Loucy (cell line): ENCODE data around the gene NUAK2.

Experiments
- EZH2phosphoT487 ChIP-seq: fragments of 200-600 bp; IDR thresholded peaks from 2 replicates; pipeline ENCODE4 v1.6.1; 2018; ENCODE audit warnings: antibody characterized with exemption, mild to moderate bottlenecking, moderate library complexity, borderline replicate concordance
- TF ChIP-seq, protein P1 (sequence below): fragments of 200-600 bp; sonication (generic); conservative IDR thresholded peaks from 2 replicates; pipeline ENCODE4 v1.5.1; 2014; ENCODE audit warnings: mild to moderate bottlenecking, antibody characterized with exemption, low read length

DNA sequence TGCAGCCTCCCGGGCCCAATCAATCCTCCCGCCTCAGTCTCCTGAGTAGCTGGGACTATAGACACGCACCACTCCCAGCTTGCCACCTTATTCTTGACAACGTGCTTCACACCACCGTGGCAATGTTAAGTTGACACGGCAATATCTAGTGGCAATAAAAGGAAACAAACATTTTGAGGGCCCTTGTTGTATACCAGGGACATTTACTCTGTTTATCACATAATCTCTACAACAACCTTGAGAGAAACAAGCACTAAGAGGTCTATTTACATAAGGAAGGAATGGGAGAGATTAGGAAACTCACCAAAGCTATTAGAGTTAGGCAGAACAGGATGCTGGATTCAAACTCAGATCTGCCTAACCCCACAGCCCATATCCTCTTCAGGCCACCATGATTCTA, 32.1 kb upstream of the NUAK2 start:
- TF ChIP-seq, protein P1, sequence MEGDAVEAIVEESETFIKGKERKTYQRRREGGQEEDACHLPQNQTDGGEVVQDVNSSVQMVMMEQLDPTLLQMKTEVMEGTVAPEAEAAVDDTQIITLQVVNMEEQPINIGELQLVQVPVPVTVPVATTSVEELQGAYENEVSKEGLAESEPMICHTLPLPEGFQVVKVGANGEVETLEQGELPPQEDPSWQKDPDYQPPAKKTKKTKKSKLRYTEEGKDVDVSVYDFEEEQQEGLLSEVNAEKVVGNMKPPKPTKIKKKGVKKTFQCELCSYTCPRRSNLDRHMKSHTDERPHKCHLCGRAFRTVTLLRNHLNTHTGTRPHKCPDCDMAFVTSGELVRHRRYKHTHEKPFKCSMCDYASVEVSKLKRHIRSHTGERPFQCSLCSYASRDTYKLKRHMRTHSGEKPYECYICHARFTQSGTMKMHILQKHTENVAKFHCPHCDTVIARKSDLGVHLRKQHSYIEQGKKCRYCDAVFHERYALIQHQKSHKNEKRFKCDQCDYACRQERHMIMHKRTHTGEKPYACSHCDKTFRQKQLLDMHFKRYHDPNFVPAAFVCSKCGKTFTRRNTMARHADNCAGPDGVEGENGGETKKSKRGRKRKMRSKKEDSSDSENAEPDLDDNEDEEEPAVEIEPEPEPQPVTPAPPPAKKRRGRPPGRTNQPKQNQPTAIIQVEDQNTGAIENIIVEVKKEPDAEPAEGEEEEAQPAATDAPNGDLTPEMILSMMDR, result no peak
- no peak for TF ChIP-seq EZH2phosphoT487
